ENCODE measurements around the gene PNPLA2. TPM values are rescaled to one million over a fixed set of nuclear protein-coding genes. Genes with fewer than 3 reads are reported as not detected.

The PNPLA2 gene
- polyA plus RNA-seq, 1 experiment: 17.3 TPM

- H3K27ac ChIP-seq (ENCODE audit: low read depth, low read length): peak overlapping the region; percentile 11
- no peak for DNase-seq (ENCODE audit: low read depth, low spot score)
- TF ChIP-seq CTCF (IDR thresholded peaks at IDR 0.05; ENCODE audit: low read depth, low read length): no peak
- no peaks in the 10 kb centered on the region; the same call in 1 of the 2 replicates for H3K9me3 ChIP-seq (ENCODE audit: control insufficient read depth, insufficient read depth, low read length)
- no peaks in the 10 kb centered on the region for H3K27me3 ChIP-seq (ENCODE audit: control insufficient read depth, insufficient read depth, low read length)
- H3K4me3 ChIP-seq (ENCODE audit: low read depth, low read length): peak overlapping the region; percentile 78
- ChIA-PET POLR2A (interaction anchor here (1.2 to 3.3 kb wide), 10 partner anchors 9 to 77 kb away, joined by 3 to 31 read pairs (median 14); partner anchors contain the start of genes CD151, RPLP2 and TSPAN4), CTCF (interaction anchor here (1.2 kb wide), 1 partner anchor 21 kb away, joined by 3 read pairs; no protein-coding TSS in a partner anchor)
Observed at GRCh38 chr11:819943-820649, 1.4 kb downstream of the PNPLA2 start.

GRCh38 chr11:820655-821511, 2.2 kb downstream of the PNPLA2 start:
- DNase-seq (ENCODE audit: low read depth, low spot score): no peak
- CTCF ChIA-PET: no interaction called here
- POLR2A ChIA-PET: interaction anchor here (1.3 to 3.3 kb wide), 5 partner anchors 9 to 23 kb away, joined by 3 to 31 read pairs (median 22); partner anchors contain the start of genes CD151, RPLP2 and TSPAN4

GRCh38 chr11:821512-822371, 3.0 kb downstream of the PNPLA2 start:
- Histone ChIP-seq H3K4me3 (ENCODE audit: low read depth, low read length) (peak overlapping the region; percentile 78), H3K27me3 (ENCODE audit: control insufficient read depth, insufficient read depth, low read length) (no peaks in the 10 kb centered on the region), H3K9me3 (ENCODE audit: control insufficient read depth, insufficient read depth, low read length) (no peaks in the 10 kb centered on the region; the same call in 1 of the 2 replicates), H3K27ac (ENCODE audit: low read depth, low read length) (no peak overlapping the region)
- TF ChIP-seq CTCF (IDR thresholded peaks at IDR 0.05; ENCODE audit: low read depth, low read length): no peak
- POLR2A ChIA-PET: interaction anchor here (1.0 kb wide), 1 partner anchor 12 kb away, joined by 3 read pairs; the partner anchor contains the start of gene RPLP2
- no peak for DNase-seq (ENCODE audit: low read depth, low spot score)
- CTCF ChIA-PET: no interaction called here

More at GRCh38 chr11:820655-821511, 2.2 kb downstream of the PNPLA2 start:
- TF ChIP-seq CTCF (IDR thresholded peaks at IDR 0.05; ENCODE audit: low read depth, low read length): no peak
- H3K4me3 ChIP-seq (ENCODE audit: low read depth, low read length): peak overlapping the region; percentile 78
- H3K9me3 ChIP-seq (ENCODE audit: control insufficient read depth, insufficient read depth, low read length): no peaks in the 10 kb centered on the region; the same call in 1 of the 2 replicates
- no peaks in the 10 kb centered on the region for H3K27me3 ChIP-seq (ENCODE audit: control insufficient read depth, insufficient read depth, low read length)
- H3K27ac ChIP-seq (ENCODE audit: low read depth, low read length): no peak overlapping the region

GRCh38 chr11:823441-824291, 5.0 kb downstream of the PNPLA2 start:
- no peak overlapping the region for H3K27ac ChIP-seq (ENCODE audit: low read depth, low read length)
- CTCF ChIA-PET: no interaction called here
- TF ChIP-seq CTCF (IDR thresholded peaks at IDR 0.05; ENCODE audit: low read depth, low read length): no peak
- no peaks in the 10 kb centered on the region; the same call in 1 of the 2 replicates for H3K9me3 ChIP-seq (ENCODE audit: control insufficient read depth, insufficient read depth, low read length)
- POLR2A ChIA-PET: interaction anchor here (0.8 kb wide), 1 partner anchor 11 kb away, joined by 3 read pairs; no protein-coding TSS in a partner anchor
- H3K27me3 ChIP-seq (ENCODE audit: control insufficient read depth, insufficient read depth, low read length): no peaks in the 10 kb centered on the region
- no peak overlapping the region for H3K4me3 ChIP-seq (ENCODE audit: low read depth, low read length)
- DNase-seq (ENCODE audit: low read depth, low spot score): no peak
